Endothelial cell of umbilical vein (primary cell): ENCODE measurements around the gene GCLC. TPM values are rescaled to one million over a fixed set of nuclear protein-coding genes. Genes with fewer than 3 reads are reported as not detected.
A peak's percentile ranks its signal among the peaks of the same experiment; 100 is the strongest.

ENCODE experiments used
- Bru-seq: library from RNA; stranded (reverse); fragments of 400-500 nt; gene quantifications from one replicate; lab custom pipeline; 2021; lab: Mats Ljungman, UMichigan
- BruChase-seq, 2 experiments: library from RNA; stranded (reverse); fragments of 400-500 nt; gene quantifications; one replicate each; lab custom pipeline; 2021; lab: Mats Ljungman, UMichigan
- BruUV-seq: library from RNA; stranded (reverse); fragments of 400-500 nt; replicated peaks from 2 replicates; lab custom pipeline; 2021; lab: Mats Ljungman, UMichigan
- CTCF ChIA-PET: fragments of 300-600, 350-600 bp; sonication (Branson Sonifier 250); formaldehyde crosslinking; loops from one replicate; lab custom pipeline; 2021; ENCODE audit warnings: antibody characterized with exemption, inconsistent platforms; lab: Charles Lee
- POLR2A ChIA-PET: fragments of 300-600, 350-600 bp; sonication (Branson Sonifier 250); formaldehyde crosslinking; loops from one replicate; lab custom pipeline; 2021; ENCODE audit warnings: antibody characterized with exemption, inconsistent platforms; lab: Charles Lee
- DNase-seq: peaks from one replicate; pipeline ENCODE4 v3.0.0-alpha.2; 2011; ENCODE audit warnings: low read depth, low spot score
- FAIRE-seq: peaks from 2 replicates; lab custom pipeline; 2011; peaks lifted over from hg19 to GRCh38; lab: Jason Lieb, UNC
- H2AFZ ChIP-seq: 2 replicates; pipeline ENCODE4 v1.6.0; 2012; ENCODE audit warnings: low read depth, low read length, control low read depth, inconsistent platforms
- H3K27ac ChIP-seq: 2 replicates; pipeline ENCODE4 v1.5.1; 2011; ENCODE audit warnings: low read depth, mild to moderate bottlenecking, control low read depth, low read length, moderate library complexity; ENCODE audit not compliant: insufficient read depth
- H3K27me3 ChIP-seq, 2 experiments: 2 replicates each; pipeline versions ENCODE4 v1.6.0 to v1.6.1; 2011; ENCODE audit warnings: low read length in 2 of 2, mixed read lengths in 1 of 2; ENCODE audit not compliant: control insufficient read depth in 2 of 2, insufficient read depth in 2 of 2
- H3K36me3 ChIP-seq, 2 experiments: 2 replicates in 1 of 2; 3 replicates in 1 of 2; pipeline ENCODE4 v1.5.1; 2011; ENCODE audit warnings: low read length in 2 of 2, mild to moderate bottlenecking in 1 of 2, moderate library complexity in 1 of 2; ENCODE audit not compliant: control insufficient read depth in 2 of 2, insufficient read depth in 2 of 2; ENCODE audit errors: extremely low read depth in 1 of 2
- H3K4me1 ChIP-seq: 3 replicates; pipeline ENCODE4 v1.5.1; 2011; ENCODE audit warnings: mild to moderate bottlenecking, low read length; ENCODE audit not compliant: control insufficient read depth, insufficient read depth; ENCODE audit errors: extremely low read depth
- H3K4me2 ChIP-seq: 2 replicates; pipeline ENCODE4 v1.6.1; 2011; ENCODE audit warnings: low read length, control low read depth, mixed read lengths; ENCODE audit not compliant: insufficient read depth
- H3K4me3 ChIP-seq, 3 experiments: fragments of 200-600 bp in 1 of 3; sonication (generic), shearing (Covaris generic) in 1 of 3; replicated peaks in 1 of 3; 2 replicates each; pipeline ENCODE4 v1.5.1; 2011 to 2016; ENCODE audit warnings: control low read depth in 3 of 3, low read length in 3 of 3, mild to moderate bottlenecking in 2 of 3, inconsistent platforms in 1 of 3, low read depth in 1 of 3, moderate library complexity in 1 of 3; ENCODE audit not compliant: insufficient read depth in 1 of 3
- H3K79me2 ChIP-seq: 2 replicates; pipeline ENCODE4 v1.6.0; 2012; ENCODE audit warnings: low read length, inconsistent platforms; ENCODE audit not compliant: control insufficient read depth, insufficient read depth
- H3K9ac ChIP-seq: replicated peaks from 2 replicates; pipeline ENCODE3; 2011; ENCODE audit warnings: low read length, control low read depth; ENCODE audit not compliant: insufficient read depth; ENCODE audit errors: extremely low read depth
- H3K9me1 ChIP-seq: replicated peaks from 3 replicates; pipeline ENCODE4 v1.6.0; 2011; ENCODE audit warnings: mild to moderate bottlenecking, low read length; ENCODE audit not compliant: control insufficient read depth, insufficient read depth; ENCODE audit errors: extremely low read depth
- H3K9me3 ChIP-seq: replicated peaks from 2 replicates; pipeline ENCODE4 v1.5.1; 2012; ENCODE audit warnings: low read length, inconsistent platforms; ENCODE audit not compliant: control insufficient read depth, insufficient read depth
- H4K20me1 ChIP-seq: replicated peaks from 2 replicates; pipeline ENCODE3; 2011; ENCODE audit warnings: mild to moderate bottlenecking, low read length; ENCODE audit not compliant: control insufficient read depth, insufficient read depth; ENCODE audit errors: extremely low read depth
- CTCF ChIP-seq, 2 donors: IDR thresholded peaks; 1 replicate in 1 of 2; 2 replicates in 1 of 2; pipeline ENCODE4 v1.5.1; 2011; ENCODE audit warnings: low read length in 2 of 2, mild to moderate bottlenecking in 2 of 2, moderate library complexity in 2 of 2, control low read depth in 1 of 2, inconsistent platforms in 1 of 2, low read depth in 1 of 2; ENCODE audit not compliant: insufficient read depth in 1 of 2; ENCODE audit errors: extremely low read depth in 1 of 2
- EZH2 ChIP-seq: IDR thresholded peaks from 2 replicates; pipeline ENCODE4 v1.6.1; 2012; ENCODE audit warnings: borderline replicate concordance, low read depth, mild to moderate bottlenecking, moderate library complexity, low read length, inconsistent platforms; ENCODE audit not compliant: severe bottlenecking
- FOS ChIP-seq: IDR thresholded peaks from 2 replicates; pipeline ENCODE4 v1.6.1; 2011; ENCODE audit warnings: mild to moderate bottlenecking, low read length, moderate library complexity, borderline replicate concordance; ENCODE audit not compliant: insufficient read depth
- GATA2 ChIP-seq: IDR thresholded peaks from 2 replicates; pipeline ENCODE4 v1.7.0; 2011; ENCODE audit warnings: low read depth, mild to moderate bottlenecking, moderate library complexity, mixed read lengths, low read length; ENCODE audit not compliant: insufficient read length, insufficient read depth
- JUN ChIP-seq: IDR thresholded peaks from 2 replicates; pipeline ENCODE4 v1.6.1; 2011; ENCODE audit warnings: borderline replicate concordance, low read depth; ENCODE audit not compliant: insufficient read length, insufficient read depth
- MAX ChIP-seq: IDR thresholded peaks from 2 replicates; pipeline ENCODE4 v1.6.1; 2011; ENCODE audit not compliant: insufficient read depth, insufficient read length
- MYC ChIP-seq: IDR thresholded peaks from one replicate; pipeline ENCODE4 v1.6.1; 2011; ENCODE audit warnings: mild to moderate bottlenecking, low read depth, low read length
- POLR2A ChIP-seq: IDR thresholded peaks from 2 replicates; pipeline ENCODE4 v1.6.1; 2012; ENCODE audit warnings: low read depth, mild to moderate bottlenecking, control low read depth, low read length
- POLR2AphosphoS5 ChIP-seq: IDR thresholded peaks from 2 replicates; pipeline ENCODE4 v1.6.1; 2012; ENCODE audit warnings: low read depth, mild to moderate bottlenecking, control low read depth, low read length, moderate library complexity; ENCODE audit not compliant: insufficient read depth
- dilution Hi-C: fragments of 300-500 bp; cut with MboI; formaldehyde crosslinking; loops from one replicate; pipeline ENCODE4 v1.15.0; 2019; ENCODE audit warnings: low sequenced_read_pairs; ENCODE audit not compliant: extremely low pct_ligation_motif_present
- intact Hi-C: fragments of 100-400 bp; cut with micrococcal nuclease; formaldehyde crosslinking; loops from one replicate; pipeline ENCODE4 v1.10.0; 2022
- long read RNA-seq: library from polyadenylated mRNA; stranded (forward); transcript quantifications from one replicate; pipeline ENCODE4 v2.0.0, GENCODE V29; 2021
- polyA minus RNA-seq, 3 experiments: library from RNA; depleted of rRNA, polyadenylated mRNA; stranded (reverse); fragments of >200 nt; gene quantifications; 1 replicate in 1 of 3; 2 replicates in 2 of 3; pipeline ENCODE4 v1.2.3, GENCODE V29; 2011
- polyA plus RNA-seq, 4 experiments: library from polyadenylated mRNA; depleted of rRNA in 3 of 4; stranded (reverse) in 3 of 4; unstranded in 1 of 4; fragments of >200 nt; gene quantifications; 2 replicates each; pipeline versions ENCODE4 v1.2.1 to v1.2.3, GENCODE V29; 2011 to 2012; ENCODE audit warnings: missing spikeins in 1 of 4
- total RNA-seq: library from RNA; stranded (reverse); gene quantifications from 2 replicates; pipeline ENCODE4 v1.2.3, GENCODE V29; 2021

Gene GCLC
- total RNA-seq: 17.3 and 22.8 TPM in 2 replicates
- polyA plus RNA-seq: 7.2 and 7.3 TPM in 2 replicates
- 9.2 and 11.2 TPM in 2 replicates for polyA plus RNA-seq (2011; cell fraction: cytosol; rRNA removed)
- 24.8 and 29.0 TPM in 2 replicates for polyA plus RNA-seq (2011; cell fraction: nucleus; rRNA removed)
- polyA plus RNA-seq (2012): 15.9 and 18.9 TPM in 2 replicates
- polyA minus RNA-seq: 25.9 and 26.3 TPM in 2 replicates
- polyA minus RNA-seq (2011; cell fraction: cytosol; rRNA and poly(A)+ RNA removed): 18.5 TPM
- polyA minus RNA-seq (2011; cell fraction: nucleus; rRNA and poly(A)+ RNA removed): 21.6 and 32.4 TPM in 2 replicates
- percentile 71 among the genes with signal in this experiment for Bru-seq, nascent RNA
- percentile 65 among the genes with signal in this experiment for BruChase-seq, experiment 1, labeled RNA remaining after a 6-hour chase
- BruChase-seq, experiment 2, labeled RNA remaining after a 2-hour chase: percentile 66 among the genes with signal in this experiment
- long read RNA-seq, transcript GCLC-215 (16 exons, 3,785 nt): major isoform, 16 of 22 reads
- long read RNA-seq, partial matches to known transcripts: 2 of 22 reads
- long read RNA-seq, other reads (novel, unspliced or antisense): 4 of 22 reads

GRCh38 chr6:53544470-53545308 is at the start of gene GCLC:
Gene GCLC, minus strand, starts transcription at chr6:53545101. Its CDS starts 456 bp downstream, at chr6:53544645.
- TF ChIP-seq GATA2 (no peak), POLR2AphosphoS5 (peak; percentile 71), MYC (peak; percentile 25), MAX (peak; percentile 88), FOS (no peak), POLR2A (peak; percentile 89), EZH2 (no peak), JUN (no peak), CTCF (IDR thresholded peaks at IDR 0.05; ENCODE audit: extremely low read depth in 1 of 2, insufficient read depth in 1 of 2, low read depth in 1 of 2, low read length in 2 of 2) (peak; percentile 39 to 65)
- Histone ChIP-seq H3K4me2 (peak within 1 kb of the TSS; percentile 92), H4K20me1 (no peaks in the 10 kb centered on the region), H3K27me3 (no peaks in the 10 kb centered on the region), H3K36me3 (no peaks in the 10 kb centered on the region), H2AFZ (peak within 1 kb of the TSS; percentile 68), H3K4me1 (peaks cover 24% of the 10 kb centered on the region), H3K9me3 (no peaks in the 10 kb centered on the region), H3K9ac (peak within 1 kb of the TSS; percentile 65), H3K27ac (peak within 1 kb of the TSS; percentile 53), H3K9me1 (no peaks in the 10 kb centered on the region), H3K79me2 (peaks cover 16% of the 10 kb centered on the region), H3K4me3 (peak within 1 kb of the TSS; percentile 44 to 73 (median 63))
- dilution Hi-C loops (no loop called here), intact Hi-C loops (loop anchor here (1.0 to 10.0 kb wide), 11 partner anchors 51 to 888 kb away; partner anchors contain the start of genes GSTA4, LRRC1 and MLIP)
- ChIA-PET CTCF (interaction anchor here (0.7 to 2.3 kb wide), 10 partner anchors 14 to 411 kb away, joined by 3 to 15 read pairs (median 5); no protein-coding TSS in a partner anchor), POLR2A (interaction anchor here (0.6 to 0.8 kb wide), 2 partner anchors 14 to 43 kb away, joined by 3 read pairs; no protein-coding TSS in a partner anchor)
- DNase-seq: peak; percentile 97
- BruUV-seq: no TSS peak
- peak; percentile 93 for FAIRE-seq
